ENCODE data around the gene DPYD.

DPYD gene

DNA sequence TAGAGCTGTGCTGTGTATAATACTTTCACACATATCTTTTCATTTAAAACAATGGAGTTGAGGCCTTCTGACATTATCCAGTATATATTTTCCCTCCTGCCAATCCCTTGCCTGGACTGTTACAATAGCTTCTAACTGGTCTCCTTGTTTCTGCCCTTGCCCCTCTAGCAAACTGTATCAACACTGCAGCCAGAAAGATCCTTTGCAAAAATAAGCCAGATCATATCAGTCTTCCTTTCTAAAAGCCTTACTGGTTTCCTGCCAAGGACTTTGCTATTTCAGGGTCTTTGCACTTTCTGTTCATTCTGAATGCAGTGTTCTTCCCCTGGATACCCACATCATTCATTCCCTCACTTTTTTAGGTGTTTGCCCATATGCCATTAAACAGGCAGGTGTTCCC is 829.2 kb downstream of the DPYD start:
- DNase-seq (ENCODE audit: low read depth), result no peak

DNA sequence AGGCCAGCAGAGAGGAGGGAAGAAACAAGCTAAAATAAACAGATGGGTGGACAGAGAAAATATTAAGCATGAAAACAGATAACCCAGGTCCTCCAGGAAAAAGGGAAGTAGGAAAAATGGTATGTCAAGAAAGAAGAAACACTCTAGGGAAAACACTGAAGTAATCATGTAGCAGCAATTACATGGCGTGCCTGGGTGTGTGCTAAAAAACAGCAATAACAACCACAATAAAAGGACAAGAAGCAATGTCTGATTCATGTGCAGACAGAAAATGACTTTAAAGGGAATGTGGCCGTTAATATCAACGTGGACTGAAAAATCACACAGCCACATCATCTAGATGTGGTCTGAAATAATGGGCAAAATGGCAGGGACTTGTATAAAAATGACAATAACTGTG is 829.6 kb downstream of the DPYD start:
- no peak for DNase-seq (ENCODE audit: low read depth)

DNA sequence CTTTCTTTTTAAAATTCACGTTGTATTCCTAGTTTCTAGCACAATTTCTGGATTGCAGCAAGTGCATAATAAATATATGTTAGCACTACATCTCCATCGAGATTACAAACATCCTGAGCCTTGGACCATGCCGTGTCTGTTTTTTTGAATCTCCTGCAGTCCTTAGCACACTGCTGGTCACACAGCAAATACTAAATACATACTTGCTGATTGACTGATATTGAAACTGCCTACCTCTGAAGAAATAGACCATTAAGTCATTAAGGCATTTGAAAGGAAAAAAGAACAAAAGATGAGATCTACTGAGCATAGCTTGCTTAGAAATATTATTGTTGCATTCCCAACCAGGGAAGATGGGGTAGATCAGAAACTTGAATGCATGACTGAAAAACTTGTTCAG is 830.1 kb downstream of the DPYD start:
- DNase-seq (ENCODE audit: low read depth), result no peak

DNA sequence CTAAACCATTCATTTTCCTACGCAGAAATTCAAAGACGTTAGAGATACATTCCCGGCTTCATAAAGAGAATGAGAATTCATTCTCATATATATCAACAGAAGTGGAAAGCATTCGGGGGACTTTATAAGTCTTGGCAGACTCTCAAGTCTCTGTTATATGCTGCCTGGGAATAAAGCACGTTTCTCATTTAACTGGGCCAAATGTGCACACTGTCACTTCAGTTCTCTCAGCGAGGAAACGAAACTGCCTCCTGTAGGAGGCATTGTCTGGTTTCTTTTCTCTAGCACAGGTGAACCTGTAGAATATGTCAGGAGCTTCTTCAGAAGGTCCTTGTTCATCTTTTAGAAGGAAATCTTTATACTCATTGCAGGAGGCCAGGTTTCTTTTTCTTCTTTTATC is 831.7 kb downstream of the DPYD start:
- DNase-seq (ENCODE audit: low read depth), result no peak

DNA sequence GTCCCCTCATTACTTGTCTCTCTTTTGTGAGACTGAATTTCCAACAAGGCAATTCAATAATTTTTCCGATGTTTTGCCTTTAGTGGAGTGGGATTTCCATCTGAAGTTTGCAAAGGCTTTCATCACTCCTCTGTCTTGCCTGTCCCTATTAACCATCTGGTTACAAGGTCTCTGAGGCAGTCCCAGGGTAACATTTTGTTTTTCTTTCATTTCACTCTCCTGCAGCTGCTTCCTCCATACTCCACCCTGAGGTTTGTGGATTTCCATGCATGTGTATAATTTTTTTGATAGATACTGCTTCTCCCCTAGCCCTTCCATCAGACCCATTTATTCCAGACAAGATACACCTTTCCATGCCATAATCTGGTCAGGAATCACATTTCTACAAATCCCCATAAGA is 832.4 kb downstream of the DPYD start:
- DNase-seq (ENCODE audit: low read depth), result no peak

DNA sequence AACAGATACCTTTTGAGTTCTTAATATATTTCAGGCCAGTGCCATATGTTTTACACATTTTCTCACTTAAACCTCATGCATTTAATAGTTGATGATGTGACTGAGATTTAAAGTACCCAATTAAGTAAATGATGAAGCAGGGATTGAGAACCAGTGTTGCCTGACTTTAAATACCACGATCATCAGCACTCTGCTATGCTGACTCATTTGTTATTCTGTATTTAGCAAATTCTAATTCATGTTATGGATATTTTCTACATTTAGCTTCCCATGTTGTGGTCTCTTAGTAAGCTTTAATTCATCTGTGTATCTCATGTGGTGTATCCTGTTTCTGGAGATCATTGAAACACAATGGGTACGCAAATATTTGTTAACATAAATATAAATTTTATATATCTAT is 836.3 kb downstream of the DPYD start:
- no peak for DNase-seq (ENCODE audit: low read depth)

DNA sequence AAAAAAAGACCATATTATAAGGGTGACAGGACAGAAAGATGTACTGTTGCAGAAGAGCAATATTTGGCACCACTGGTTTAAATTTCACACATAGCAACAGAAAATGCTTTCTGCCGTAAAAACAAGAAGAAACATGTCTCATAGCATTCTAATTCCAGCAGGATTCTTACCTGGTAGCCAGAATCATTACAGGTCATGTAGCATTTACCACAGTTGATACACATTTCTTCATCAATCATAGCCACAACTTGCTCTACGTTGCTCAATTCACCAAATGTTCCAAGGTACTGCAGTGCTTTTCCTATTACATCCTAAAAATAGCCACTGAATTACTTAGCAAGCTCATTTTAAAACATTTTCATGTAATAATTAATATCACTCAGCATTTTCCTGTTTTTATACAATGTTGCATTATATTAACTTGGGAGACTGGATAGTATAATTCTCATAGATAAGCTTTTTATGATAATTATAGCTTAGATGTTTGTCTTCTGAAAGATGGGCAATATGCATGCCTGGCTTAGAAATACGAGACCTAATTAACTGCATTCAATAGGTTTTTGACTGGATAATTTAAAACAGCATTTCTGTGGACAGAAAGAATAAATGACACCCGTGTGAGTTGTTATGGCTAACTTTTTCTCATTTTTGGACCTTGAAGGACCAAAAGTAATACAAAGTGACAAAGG is 838.5 kb downstream of the DPYD start:
- no peak for DNase-seq (ENCODE audit: low read depth)

DNA sequence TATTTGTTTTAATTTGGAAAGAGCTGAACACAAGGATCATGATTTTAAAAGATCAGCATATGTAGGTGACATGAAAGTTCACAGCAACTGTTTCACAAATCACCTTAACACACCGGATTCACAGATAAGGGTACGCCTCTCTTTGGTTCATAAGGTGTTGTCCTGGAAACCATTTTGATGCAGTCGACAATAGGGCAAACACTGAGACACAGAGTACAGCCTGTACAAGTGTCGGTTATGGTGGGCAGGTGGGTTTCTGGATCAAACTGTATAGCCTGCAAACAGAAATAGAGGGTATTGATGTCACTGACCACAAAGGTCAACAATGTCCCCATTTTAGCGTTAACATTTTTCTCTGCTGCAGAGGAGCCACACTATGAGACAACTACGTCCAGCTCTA is 842.0 kb downstream of the DPYD start:
- no peak for DNase-seq (ENCODE audit: low read depth)

DNA sequence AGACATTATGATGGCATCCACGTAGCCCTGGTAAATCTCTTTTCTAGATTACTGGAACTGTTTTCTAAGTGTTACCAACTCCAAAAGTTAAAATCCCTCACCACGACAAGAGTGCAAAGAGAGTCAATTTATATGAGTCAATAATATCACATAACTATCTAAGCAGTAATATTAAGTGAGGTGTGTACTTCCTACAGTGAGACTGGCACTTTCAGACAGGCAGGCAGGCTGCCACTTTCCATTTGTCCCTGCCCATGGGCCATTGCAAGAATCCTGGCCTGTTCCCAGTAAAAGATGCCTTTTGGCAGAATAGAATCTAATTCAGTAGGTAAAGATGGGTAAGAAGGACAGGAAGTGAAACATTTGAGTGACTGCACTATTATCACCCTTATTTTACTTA is 843.6 kb downstream of the DPYD start:
- DNase-seq (ENCODE audit: low read depth), result no peak

DNA sequence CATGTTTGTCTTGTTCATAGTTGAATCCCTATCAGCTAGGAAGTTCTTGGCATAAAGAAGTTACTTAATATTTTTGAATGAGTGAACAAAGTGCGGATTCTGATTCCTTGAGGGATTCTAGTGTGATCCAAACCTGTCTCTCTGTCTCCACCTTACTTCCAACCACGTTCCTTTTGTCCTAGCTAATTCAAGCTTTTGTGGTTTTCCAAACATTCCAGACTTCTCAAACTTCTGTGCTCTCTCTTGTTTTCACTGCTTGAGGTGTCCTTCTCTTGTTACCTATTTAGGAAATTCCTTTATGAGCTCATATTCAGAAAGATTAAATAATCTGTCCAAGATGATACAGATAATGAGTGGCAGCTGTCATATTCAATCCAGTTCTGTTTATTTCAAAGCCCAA is 846.1 kb downstream of the DPYD start:
- DNase-seq (ENCODE audit: low read depth), result no peak

DNA sequence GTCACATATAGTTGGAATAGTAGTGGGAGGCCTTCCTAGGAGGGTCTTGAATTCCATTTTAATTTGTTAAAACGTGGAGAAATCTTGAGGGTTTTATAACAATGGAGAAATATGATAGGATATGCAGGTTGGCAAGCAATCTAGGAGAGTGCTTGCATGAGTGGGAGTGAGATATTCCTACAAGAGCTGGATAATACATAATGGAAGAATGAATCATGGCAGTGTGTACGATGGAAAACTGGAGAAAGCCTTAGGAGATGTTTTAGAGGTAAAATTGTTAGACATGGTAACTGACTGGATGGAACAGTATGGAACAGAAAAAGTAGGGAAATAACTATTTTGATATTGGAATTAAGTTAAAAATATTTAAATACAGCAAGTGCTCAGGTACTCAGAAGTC is 846.9 kb downstream of the DPYD start:
- no peak for DNase-seq (ENCODE audit: low read depth)

DNA sequence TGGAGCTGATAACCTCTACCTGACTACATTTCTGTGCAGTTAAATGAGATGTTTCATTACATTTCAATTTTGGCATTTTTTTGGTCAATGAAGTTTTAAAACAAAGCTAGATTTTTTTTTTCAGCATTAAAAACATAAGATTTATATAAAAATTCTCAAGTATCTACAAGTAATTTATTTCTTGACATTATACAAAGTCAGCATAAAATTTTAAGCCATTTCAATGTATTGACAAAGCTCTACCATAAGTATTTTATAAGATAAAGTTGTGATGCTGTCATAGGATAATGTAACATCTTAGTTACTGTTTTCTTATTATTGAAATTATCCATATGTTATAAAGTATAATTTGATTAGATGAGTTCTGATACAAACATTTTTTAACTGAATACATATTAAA is 847.7 kb downstream of the DPYD start:
- no peak for DNase-seq (ENCODE audit: low read depth)

DNA sequence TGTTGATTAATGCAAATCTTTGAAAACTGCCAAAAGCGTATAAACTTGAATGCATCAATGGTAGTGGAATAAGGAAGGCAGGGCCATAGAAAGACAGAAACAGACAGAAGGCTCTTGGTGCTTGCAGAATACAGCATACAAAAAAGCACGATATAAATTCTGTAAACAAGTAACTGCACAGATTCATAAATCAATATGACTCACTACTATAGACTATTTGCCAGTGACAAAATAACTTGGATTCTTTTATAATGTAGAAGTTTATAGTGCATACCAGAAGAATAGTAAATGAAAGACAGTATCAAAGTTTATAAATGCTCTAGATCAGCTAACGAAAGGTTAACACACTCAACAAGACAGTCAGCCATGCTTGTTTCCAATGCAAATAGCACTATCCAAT is 849.7 kb downstream of the DPYD start:
- no peak for DNase-seq (ENCODE audit: low read depth)

DNA sequence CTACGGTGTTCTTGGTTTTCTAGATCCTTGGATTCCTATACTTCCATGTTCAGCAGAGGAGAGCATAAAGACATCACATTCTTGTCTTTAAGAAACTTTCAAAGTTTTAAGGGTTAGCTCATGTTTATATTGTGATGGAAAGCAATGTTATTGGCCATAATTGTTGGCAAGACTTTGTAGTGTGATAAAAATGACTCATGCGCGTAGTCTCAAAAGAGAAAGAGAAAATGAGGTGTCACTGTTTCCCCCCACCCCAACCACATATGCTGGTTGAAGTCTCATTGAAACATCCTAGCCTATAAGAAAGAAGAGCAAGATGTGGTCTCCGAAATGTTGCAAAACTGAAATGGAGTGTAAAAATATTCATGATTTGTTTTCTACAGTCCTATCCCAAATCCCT is 850.5 kb downstream of the DPYD start:
- no peak for DNase-seq (ENCODE audit: low read depth)

DNA sequence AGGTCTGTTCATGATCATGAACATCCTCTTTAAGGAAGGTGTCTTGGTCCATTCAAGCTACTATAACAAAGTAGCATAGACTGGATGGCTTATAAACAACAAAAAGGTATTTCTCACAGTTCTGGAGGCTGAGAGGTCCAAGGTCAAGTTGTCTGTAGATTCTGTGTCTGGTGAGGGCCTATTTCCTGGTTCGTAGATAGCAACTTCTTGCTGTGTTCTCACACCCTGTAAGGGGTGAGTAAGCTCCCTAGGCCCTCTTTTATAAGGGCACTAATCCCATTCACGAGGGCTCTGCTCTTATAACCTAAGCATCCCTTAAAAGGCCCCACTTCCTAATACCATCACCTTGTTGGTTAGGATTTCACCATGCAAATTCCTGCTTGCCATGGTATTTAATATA is 851.5 kb downstream of the DPYD start:
- no peak for DNase-seq (ENCODE audit: low read depth)

DNA sequence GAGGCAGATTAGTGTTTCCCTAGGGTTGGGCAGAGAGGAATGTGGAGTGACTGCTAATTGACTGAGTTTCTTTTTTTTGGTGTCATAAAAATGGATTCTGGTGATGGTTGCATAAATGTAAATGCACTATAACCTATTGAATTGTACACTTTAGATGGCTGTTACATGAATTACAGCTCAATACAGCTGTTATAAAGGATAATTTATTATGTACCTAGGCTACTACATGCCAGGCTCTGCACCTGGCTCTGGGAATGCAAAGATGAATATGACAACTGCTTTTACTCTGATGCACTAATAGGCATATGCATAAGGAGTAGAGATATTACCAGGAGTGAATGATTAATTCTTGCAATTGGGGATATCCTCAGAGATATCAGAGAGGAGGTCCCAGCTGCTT is 854.0 kb downstream of the DPYD start:
- no peak for DNase-seq (ENCODE audit: low read depth)

DNA sequence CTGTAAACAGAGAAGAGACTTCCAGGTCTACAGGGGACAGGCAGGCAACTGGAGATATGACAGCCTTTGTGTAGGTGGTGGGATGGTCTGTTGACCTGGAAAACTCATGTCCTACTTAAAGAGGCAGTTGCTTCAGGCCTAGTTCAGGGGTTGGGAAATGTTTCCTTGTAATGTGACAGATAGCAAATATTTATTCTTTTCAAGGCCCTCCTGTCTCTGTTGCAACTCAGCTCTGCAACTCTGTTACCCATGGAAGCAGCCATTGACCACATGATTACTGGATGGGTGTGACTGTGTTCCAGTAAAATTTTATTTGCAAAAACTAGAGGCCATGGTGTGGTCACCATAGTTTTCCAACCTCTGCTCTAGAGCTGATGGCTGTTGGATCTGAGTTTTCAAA is 857.3 kb downstream of the DPYD start:
- no peak for DNase-seq (ENCODE audit: low read depth)

DNA sequence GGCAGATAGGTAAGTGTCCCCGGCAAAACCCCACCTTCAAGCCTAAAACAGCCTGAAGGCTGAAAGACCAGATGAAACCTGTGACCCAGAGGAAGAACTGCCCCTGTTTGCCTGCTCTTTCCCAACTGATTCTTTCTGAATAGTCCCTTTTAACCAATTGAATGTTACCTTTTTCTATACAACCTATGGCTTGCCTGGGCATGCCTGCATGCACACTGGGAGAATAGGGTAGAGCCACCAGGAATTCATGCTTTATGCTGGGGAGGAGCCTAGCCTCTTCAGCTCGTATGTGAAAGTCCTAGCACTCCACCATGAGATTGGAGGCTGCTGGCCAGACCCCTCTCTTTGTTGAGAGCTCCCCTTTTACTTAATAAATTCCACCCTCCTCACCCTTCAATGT is 859.2 kb downstream of the DPYD start:
- DNase-seq (ENCODE audit: low read depth), result no peak

DNA sequence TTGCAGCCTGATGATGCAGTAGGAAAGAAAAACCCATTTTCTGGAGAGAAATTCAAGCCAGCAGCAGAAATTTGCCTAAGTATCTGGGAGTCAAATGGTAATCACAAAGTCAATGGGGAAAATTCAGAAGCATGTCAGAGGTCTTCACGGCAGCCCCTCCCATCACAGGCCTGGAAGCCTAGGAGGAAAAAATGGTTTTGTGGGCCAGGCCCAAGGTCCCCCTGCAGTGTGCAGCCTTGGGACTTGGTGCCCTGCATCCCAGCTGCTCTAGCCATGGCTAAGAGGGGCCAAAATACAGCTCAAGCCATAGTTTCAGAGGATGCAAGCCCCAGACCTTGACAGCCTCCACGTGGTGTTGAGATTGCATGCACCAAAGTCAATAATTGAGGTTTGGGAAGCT is 864.4 kb downstream of the DPYD start:
- DNase-seq (ENCODE audit: low read depth), result no peak

DNA sequence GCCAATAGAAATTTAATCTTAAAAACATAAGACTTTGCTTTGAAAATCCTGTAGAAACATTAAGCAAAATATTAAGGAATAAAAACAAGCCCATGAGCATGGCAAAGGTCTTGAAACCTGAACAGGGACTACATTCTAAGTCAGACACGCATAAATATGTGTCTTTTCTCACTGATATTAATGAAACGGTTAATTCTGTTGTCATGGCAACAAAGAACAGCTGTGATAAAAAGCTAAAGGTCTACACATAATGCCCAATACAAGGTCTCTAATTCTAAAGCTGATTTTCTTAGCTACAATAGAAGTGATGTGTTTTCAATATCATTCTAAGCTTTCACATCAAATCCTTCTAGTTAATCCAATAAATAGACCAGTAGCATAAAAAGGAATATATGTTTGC is 867.6 kb downstream of the DPYD start:
- no peak for DNase-seq (ENCODE audit: low read depth)

DNA sequence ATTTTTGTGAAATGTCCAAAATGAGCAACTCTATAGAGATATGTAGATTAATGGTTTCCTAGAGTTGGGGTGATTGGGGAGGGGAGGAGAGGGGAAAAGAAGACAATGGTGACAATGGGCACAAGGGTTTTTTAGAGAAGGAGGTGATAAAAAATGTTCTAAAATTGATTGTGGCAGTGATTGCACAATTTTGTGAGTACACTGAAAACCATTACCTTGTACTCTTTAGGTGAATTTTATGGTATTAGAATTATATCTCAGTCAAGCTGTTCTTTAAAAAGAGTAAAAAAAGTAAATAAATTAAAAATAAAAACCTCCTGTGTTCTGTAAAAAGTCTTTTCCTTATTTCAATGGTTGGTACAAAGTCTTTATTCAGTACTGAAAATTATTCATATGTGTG is 869.0 kb downstream of the DPYD start:
- DNase-seq (ENCODE audit: low read depth), result no peak

DNA sequence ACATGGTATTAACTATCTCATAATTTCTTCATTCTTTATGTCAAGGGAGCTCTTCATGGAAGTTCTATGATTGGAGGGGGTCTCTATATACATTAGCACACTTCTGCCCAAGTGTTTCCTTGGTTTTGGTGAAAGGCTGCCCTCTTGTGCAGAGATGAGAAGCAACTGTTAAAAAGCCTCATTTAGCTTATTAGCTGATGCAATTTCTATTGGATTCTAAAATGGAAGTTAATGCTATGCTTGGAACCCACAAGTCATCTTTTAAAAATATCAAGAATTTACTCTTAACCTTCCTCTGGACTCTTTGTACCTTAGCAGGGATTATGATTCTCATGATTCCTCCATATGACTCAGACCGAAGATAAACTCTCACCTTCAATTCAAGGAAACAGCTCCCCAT is 870.3 kb downstream of the DPYD start:
- no peak for DNase-seq (ENCODE audit: low read depth)

DNA sequence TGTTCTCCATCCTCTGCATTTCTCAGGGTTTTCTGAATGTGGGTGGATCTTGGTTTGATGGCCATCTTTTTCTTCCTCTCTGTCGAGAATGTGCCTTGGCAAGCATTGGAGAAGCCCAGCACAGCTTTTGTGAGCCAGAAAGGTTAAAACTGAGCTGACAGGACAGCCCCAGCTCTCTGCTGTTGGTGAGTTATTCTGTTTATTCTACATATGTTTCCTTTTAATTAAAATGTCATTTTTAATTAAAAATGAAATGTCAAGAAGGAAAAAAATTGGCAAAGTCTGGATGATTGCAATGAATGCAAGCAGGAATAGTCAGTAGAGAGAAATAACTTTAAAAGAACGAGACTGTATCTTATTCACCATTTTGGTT is 873.4 kb downstream of the DPYD start:
- no peak for DNase-seq (ENCODE audit: low read depth)

DNA sequence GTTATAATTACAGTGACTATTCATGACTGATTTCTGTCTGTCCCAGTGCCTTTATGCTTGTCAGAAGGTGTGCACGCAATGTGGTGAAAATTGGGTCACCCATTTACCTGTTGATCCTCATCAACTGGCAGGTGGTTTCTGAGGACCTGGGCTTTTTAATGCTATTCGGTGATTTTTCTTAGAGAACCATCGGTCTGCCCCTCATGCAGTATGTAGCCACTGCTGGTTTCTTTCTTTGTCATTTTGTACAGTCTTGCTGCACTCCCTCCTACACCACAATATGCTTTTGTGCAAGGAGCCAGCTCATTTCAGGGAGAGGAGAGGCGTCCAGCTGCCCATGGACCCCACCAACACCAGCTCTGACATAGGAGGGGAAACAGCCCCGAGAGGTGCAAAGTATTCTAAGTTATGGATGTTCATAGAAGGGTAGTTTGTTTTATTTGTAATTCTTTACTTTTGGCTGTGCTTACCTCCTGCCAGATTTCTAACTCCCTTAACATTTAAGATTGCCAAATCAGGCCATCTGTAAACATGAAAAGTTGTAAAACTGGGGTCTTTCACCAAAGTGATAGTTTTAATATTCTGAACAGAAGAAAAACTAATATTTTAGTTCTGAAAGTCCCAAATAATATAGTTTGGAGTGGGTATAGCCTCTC is 873.9 kb downstream of the DPYD start:
- no peak for DNase-seq (ENCODE audit: low read depth)
